ENCODE data around the gene RICTOR. TPM values are rescaled to one million over a fixed set of nuclear protein-coding genes. Genes with fewer than 3 reads are reported as not detected.
A peak's percentile ranks its signal among the peaks of the same experiment; 100 is the strongest.
"Not testable (repeated sequence)": the region's sequence is repeated elsewhere in the genome, so short reads cannot be mapped to it uniquely, and the experiment has no call there.

The RICTOR gene
- total RNA-seq, 2 donors from 2014 or later, result 21.5 to 36.8 TPM

- Histone ChIP-seq H3K27ac (no peak overlapping the region), H3K9me3 (no peaks in the 10 kb centered on the region), H3K4me1 (replicated peaks) (no peaks in the 10 kb centered on the region), H3K27me3 (replicated peaks; ENCODE audit: insufficient read depth) (no peaks in the 10 kb centered on the region), H3K4me3 (no peak overlapping the region), H3K36me3 (no peaks in the 10 kb centered on the region)
- no peak for DNase-seq (ENCODE audit: low spot score)
- TF ChIP-seq POLR2AphosphoS5 (IDR thresholded peaks at IDR 0.05) (no peak), POLR2A (IDR thresholded peaks at IDR 0.05) (no peak), CTCF (IDR thresholded peaks at IDR 0.05) (no peak)
- WGBS, result 84% methylated on average over 3 of the region's 3 CpGs
- intact Hi-C loops (cut with DNase I), result no loop called here
Measured at GRCh38 chr5:39055027-39055767, 19.0 kb downstream of the RICTOR start.

GRCh38 chr5:39053189-39053588, 21.0 kb downstream of the RICTOR start:
- no peak for DNase-seq (ENCODE audit: low spot score)
- intact Hi-C loops (cut with DNase I), result no loop called here
- Histone ChIP-seq H3K27ac (no peak overlapping the region), H3K36me3 (no peaks in the 10 kb centered on the region), H3K27me3 (replicated peaks; ENCODE audit: insufficient read depth) (no peaks in the 10 kb centered on the region), H3K4me3 (no peak overlapping the region), H3K9me3 (no peaks in the 10 kb centered on the region), H3K4me1 (replicated peaks) (no peaks in the 10 kb centered on the region)
- WGBS, result 79% methylated on average over 4 of the region's 4 CpGs
- TF ChIP-seq POLR2A (IDR thresholded peaks at IDR 0.05) (no peak), CTCF (IDR thresholded peaks at IDR 0.05) (no peak), POLR2AphosphoS5 (IDR thresholded peaks at IDR 0.05) (no peak)

GRCh38 chr5:39052141-39052540, 22.1 kb downstream of the RICTOR start:
- Histone ChIP-seq H3K36me3 (no peaks in the 10 kb centered on the region), H3K27ac (no peak overlapping the region), H3K9me3 (no peaks in the 10 kb centered on the region), H3K4me3 (no peak overlapping the region), H3K4me1 (replicated peaks) (no peaks in the 10 kb centered on the region), H3K27me3 (replicated peaks; ENCODE audit: insufficient read depth) (no peaks in the 10 kb centered on the region)
- WGBS, result 98% methylated on average over 3 of the region's 3 CpGs
- DNase-seq (ENCODE audit: low spot score), result no peak
- TF ChIP-seq POLR2A (IDR thresholded peaks at IDR 0.05) (no peak), CTCF (IDR thresholded peaks at IDR 0.05) (no peak), POLR2AphosphoS5 (IDR thresholded peaks at IDR 0.05) (no peak)
- intact Hi-C loops (cut with DNase I), result no loop called here

- H3K9me3 ChIP-seq, result no peaks in the 10 kb centered on the region
- no peaks in the 10 kb centered on the region for H3K4me1 ChIP-seq (replicated peaks)
- no peaks in the 10 kb centered on the region for H3K27me3 ChIP-seq (replicated peaks; ENCODE audit: insufficient read depth)
- no peak for TF ChIP-seq POLR2A (IDR thresholded peaks at IDR 0.05)
- TF ChIP-seq POLR2AphosphoS5 (IDR thresholded peaks at IDR 0.05), result peak; percentile 51
- 89% methylated on average over 1 of the region's 1 CpG for WGBS
- H3K36me3 ChIP-seq, result no peaks in the 10 kb centered on the region
- DNase-seq (ENCODE audit: low spot score), result no peak
- H3K4me3 ChIP-seq, result no peak overlapping the region
- H3K27ac ChIP-seq, result no peak overlapping the region
- intact Hi-C loops (cut with DNase I), result no loop called here
Measured at GRCh38 chr5:39049315-39049714, 24.9 kb downstream of the RICTOR start.

- H3K27ac ChIP-seq, result no peak overlapping the region
- H3K36me3 ChIP-seq, result no peaks in the 10 kb centered on the region
- no peak for DNase-seq (ENCODE audit: low spot score)
- intact Hi-C loops (cut with DNase I), result no loop called here
- no peaks in the 10 kb centered on the region for H3K4me1 ChIP-seq (replicated peaks)
- no peaks in the 10 kb centered on the region for H3K27me3 ChIP-seq (replicated peaks; ENCODE audit: insufficient read depth)
- 54% methylated on average over 1 of the region's 1 CpG for WGBS
- TF ChIP-seq POLR2A (IDR thresholded peaks at IDR 0.05) (no peak), CTCF (IDR thresholded peaks at IDR 0.05) (no peak), POLR2AphosphoS5 (IDR thresholded peaks at IDR 0.05) (no peak)
- no peaks in the 10 kb centered on the region for H3K9me3 ChIP-seq
- no peak overlapping the region for H3K4me3 ChIP-seq
Measured at GRCh38 chr5:39040875-39041274, 33.3 kb downstream of the RICTOR start.

- H3K36me3 ChIP-seq; H3K27me3 ChIP-seq (replicated peaks; ENCODE audit: insufficient read depth); H3K27ac ChIP-seq; intact Hi-C loops (cut with DNase I); DNase-seq (ENCODE audit: low spot score); H3K4me3 ChIP-seq; H3K9me3 ChIP-seq; H3K4me1 ChIP-seq (replicated peaks): not testable (repeated sequence)
- 92% methylated on average over 12 of the region's 12 CpGs for WGBS
Measured at GRCh38 chr5:39034493-39034892, 39.7 kb downstream of the RICTOR start.
